ENCODE results near the gene TMEM223.
A peak's percentile ranks its signal among the peaks of the same experiment; 100 is the strongest.
"Not testable (repeated sequence)": the region's sequence is repeated elsewhere in the genome, so short reads cannot be mapped to it uniquely, and the experiment has no call there.

TMEM223 gene

GRCh38 chr11:62801071-62801470 is 9.3 kb upstream of the TMEM223 start:
- no peak for DNase-seq (ENCODE audit: low read depth)

- DNase-seq (ENCODE audit: low read depth): no peak
Measured at GRCh38 chr11:62799486-62799885, 7.7 kb upstream of the TMEM223 start.

DNA sequence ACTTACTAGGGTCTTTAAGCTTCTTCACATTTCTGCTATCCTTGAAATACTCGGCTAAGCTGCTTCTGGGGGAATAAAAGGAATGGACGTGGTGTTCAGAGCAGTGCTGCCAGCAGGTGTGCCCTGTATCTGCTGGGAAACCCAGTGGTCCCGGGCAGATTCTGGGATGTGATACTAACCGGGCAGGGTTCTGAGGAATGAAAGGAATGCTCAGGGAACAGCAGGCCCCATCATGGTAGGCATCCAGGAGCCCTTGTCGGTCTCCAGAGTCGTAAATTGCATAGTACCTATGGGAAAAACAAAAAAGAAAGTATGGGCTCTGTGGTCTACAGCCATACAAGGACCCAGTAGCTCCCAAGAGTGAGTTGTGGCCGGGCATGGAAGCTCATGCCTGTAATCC is 4.5 kb upstream of the TMEM223 start:
- no peak for DNase-seq (ENCODE audit: low read depth)

DNA sequence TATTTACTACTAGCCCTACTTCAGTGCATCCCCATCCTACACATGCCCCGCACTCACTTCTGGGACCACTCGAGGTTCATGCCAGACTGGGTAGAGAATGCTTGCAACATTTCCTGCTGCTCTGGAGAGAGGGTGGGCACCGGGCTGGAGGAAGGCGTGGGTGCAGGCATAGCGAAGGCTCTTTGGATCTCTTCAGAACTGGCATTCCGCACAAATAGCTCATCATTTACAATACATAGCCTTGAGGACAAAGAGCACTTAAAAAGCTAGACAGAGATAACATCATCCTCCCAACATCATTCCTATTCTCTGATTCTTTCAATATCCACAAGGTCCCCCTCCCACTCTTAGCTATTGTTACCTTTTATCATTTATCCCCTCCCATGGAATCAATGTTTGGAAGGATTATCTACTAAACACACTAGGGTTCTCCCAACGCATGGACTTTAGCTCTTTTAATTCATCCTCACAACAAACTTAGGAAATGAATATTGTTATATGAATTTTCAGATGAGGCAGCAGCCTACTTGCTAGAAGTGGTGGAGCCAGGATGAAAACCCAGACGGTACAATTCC is 2.5 kb upstream of the TMEM223 start:
- no peak for DNase-seq (ENCODE audit: low read depth)

- no peak for DNase-seq (ENCODE audit: low read depth)
Measured at GRCh38 chr11:62792202-62792575, 383 bp upstream of the TMEM223 start.

DNA sequence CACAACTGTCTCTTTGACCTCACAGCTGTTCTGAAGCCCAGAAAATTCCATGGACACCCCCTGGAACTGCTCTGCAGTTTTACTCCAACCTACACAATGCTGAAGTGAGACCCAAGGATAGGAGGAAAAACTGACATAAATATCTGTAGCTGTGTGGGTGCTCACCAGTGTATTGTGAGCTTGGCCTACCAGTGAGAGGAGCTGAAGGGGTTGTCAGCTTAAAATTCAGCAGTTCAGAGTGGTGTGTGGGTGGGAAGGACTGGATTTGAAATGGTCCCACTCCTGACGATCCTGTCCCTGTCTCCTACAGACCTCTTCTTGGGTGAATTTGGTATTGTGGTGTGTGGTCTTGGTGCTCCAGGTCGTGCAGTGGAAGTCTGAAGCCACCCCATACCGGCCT is 2.2 kb downstream of the TMEM223 start:
- DNase-seq (ENCODE audit: low read depth): no peak

DNA sequence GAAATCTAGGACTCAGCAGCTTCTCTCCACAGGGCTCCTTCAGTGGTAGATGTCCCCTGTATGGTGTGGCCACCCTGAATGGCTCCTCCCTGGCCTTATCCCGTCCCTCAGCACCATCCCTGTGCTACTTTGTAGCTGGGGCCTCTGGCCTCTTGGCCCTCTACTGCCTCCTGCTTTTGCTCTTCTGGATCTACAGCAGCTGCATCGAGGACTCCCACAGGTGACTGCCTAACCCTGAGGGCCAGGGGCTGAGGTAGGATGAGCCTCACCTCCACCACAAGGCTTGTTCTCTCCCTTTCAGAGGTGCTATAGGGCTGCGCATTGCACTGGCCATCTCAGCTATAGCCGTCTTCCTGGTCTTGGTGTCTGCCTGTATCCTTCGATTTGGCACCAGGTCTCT is 2.8 kb downstream of the TMEM223 start:
- no peak for DNase-seq (ENCODE audit: low read depth)

DNA sequence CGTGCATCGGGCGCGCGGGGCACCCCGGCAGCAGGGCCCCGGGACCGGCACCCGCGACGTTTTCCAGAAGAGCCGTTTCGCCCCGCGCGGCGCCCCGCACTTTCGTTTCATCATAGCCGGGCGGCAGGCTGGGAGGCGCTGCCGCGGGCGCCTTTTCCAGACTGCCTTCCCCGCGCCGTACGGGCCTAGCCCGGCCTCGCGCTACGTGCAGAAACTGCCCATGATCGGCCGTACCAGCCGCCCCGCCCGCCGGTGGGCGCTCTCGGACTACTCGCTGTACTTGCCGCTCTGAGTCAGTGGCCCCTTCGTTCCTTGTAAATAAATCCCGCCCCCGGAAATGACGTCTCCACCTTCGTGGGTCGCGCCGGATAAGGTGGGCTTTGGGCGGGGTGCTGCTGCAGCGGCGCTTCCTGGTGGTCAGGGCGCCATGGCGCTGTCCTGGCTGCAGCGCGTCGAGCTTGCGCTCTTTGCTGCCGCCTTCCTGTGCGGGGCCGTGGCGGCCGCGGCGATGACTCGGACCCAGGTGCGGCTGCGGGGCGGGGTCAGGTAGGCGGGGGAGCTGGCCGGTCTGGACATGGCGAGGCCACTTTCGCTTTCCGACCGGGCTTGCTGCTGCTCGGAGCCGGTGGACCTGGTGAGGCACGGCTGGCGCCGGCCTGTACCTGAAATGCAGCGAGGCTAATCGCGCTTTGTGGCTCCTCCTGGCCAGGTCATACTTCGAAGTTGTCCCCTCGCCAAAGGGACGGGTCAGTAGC is 4.6 kb downstream of the TMEM223 start, which contains the start of gene TMEM179B:
TMEM179B (plus strand) TSS at position 398 of the 755 bp plus-strand sequence; CDS start at position 428, 30 bp downstream.
- DNase-seq (ENCODE audit: low read depth): peak; percentile 95

- DNase-seq (ENCODE audit: low read depth): peak; percentile 75
Measured at GRCh38 chr11:62786318-62787004, 5.3 kb downstream of the TMEM223 start.

DNA sequence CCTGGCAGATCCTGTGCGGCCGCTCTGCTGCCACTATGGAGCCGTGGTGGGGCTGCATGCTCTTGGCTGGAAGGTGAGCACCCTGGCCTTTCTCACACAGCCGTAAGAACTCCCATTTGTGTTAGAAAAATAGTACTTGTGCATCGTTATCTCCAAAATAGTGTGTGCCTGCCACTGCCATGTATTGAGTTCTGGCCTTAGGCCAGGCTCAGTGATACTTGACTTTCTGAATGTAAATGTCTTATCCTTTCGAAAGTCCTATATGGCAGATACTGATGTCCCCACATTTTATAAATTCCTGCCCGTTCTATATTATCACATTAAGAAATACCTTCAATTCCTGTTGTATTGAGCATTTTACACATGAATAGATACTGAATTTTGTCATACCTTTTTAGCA is 9.1 kb downstream of the TMEM223 start:
- no peak for DNase-seq (ENCODE audit: low read depth)

DNA sequence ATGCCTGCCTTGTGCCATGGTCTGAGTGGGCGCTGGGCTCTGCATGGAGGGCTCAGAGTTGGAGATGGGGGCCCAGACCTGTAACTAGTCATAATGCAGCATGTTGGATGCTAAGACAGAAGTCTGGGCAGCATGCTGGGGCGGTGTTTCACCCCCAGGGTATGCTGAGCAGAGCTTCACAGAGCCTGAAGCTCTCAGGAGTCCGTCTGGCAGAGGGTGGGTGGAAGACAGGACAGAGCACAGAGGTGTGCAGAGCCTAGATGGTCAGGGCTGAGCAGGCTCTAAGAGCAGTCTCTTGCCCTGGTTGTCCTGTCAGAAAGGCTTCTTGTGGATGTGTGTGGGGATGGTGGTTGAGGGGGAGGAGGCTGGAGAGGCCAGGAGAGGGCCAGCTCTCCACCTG is 13.4 kb downstream of the TMEM223 start:
- no peak for DNase-seq (ENCODE audit: low read depth)

DNA sequence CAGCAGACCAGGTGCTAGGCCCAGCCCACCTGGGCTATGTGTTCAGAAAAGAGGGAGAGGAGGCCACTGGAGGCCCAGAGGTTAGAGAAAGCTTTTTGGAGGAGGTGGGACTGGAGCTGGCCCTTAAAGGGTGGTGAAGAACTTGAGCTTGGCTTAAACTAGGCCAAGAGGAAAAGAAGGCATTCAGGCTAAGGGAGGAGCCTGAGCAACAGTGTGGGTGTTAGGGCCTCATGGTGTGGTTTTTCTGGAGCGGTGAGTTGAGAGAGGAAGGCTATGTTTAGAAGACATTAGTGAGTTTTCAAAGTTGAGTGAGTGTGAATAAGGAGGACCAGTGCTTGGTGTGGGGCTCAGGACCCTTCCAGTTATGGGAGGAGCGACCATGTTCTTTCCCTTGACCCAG is 14.4 kb downstream of the TMEM223 start:
- DNase-seq (ENCODE audit: low read depth): no peak

GRCh38 chr11:62775646-62776045 is 16.2 kb downstream of the TMEM223 start:
- DNase-seq (ENCODE audit: low read depth): no peak

DNA sequence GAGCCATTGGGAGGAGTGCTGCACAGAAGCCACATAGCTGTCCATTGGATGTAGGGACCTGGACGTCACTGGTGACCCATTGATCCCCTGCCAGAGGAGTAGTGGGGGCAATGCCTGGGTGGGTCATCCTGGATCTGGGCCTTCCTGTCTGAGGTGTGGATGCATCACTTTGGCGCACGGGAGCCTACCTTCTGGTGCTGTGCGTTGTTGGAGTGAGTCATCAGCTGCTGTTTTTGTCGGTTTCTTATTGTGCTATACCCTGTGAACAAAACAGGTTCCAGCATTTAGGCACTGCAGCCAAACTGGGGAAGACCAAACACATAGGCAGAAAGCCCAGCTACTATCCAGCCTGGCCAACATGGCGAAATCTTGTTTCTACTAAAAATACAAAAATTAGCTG is 17.4 kb downstream of the TMEM223 start:
- DNase-seq (ENCODE audit: low read depth): no peak

GRCh38 chr11:62771144-62772021 is 20.4 kb downstream of the TMEM223 start, which contains the start of gene TAF6L:
Gene TAF6L, plus strand, starts transcription at chr11:62771396. Its CDS starts 4,388 bp downstream, at chr11:62775784.
- DNase-seq (ENCODE audit: low read depth): peak; percentile 84

GRCh38 chr11:62770778-62771143 is 21.0 kb downstream of the TMEM223 start:
- no peak for DNase-seq (ENCODE audit: low read depth)

DNA sequence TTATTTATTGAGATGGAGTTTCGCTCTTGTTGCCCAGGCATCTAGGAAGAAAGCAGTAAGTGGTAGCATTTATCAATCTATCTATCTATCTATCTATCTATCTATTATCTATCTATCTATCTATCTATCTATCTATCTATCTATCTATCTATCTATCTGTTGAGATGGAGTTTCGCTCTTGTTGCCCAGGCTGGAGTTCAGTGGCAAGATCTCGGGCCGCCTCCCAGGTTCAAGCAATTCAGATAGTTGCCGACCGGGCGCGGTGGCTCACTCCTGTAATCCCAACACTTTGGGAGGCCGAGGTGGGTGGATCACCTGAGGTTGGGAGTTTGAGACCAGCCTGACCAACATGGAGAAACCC is 31.0 kb downstream of the TMEM223 start:
- DNase-seq (ENCODE audit: low read depth): not testable (repeated sequence)

DNA sequence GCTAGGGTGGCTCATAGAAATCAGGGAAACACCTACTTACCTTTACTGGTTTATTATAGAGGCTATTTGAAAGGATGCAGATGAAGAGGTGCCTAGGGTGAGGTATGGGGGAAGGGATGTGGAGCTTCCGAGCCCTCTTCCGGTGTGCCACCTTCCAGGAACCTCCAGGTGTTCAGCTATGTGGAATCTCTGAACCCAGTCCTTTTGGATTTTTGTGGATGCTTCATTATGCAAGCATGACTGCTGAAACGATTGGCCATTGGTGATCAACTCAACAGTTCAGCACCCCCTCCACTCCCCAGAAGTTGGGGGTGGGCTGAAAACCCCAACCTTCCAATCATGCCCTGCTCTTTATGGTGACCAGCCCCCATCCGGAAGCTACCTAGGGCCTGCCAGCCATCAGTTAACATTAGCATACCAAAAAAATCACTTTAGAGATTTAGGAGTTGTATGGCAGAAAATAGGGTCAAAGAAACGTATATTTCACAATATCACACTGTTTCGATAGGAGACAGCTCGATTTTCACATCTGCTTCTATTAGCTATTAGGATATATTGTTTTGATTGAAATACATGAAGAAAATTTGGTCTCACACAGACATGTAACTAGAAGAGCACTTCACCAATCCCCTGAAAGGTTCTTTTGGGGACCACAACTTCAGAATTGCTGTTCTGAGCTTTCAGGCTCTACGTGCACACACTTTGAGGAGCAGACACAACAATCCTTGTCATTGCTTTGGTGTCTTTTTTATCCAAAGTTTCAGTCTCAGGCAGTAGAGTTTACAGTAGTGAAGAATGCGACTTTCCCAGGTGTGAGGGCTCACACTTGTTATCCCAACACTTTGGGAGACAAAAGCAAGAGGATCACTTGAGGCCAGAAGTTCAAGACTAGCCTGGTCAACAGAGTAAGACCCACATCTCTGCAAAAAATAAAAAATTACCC is 33.7 kb downstream of the TMEM223 start:
- DNase-seq (ENCODE audit: low read depth): no peak

GRCh38 chr11:62755086-62755615 is 36.7 kb downstream of the TMEM223 start:
- DNase-seq (ENCODE audit: low read depth): no peak

DNA sequence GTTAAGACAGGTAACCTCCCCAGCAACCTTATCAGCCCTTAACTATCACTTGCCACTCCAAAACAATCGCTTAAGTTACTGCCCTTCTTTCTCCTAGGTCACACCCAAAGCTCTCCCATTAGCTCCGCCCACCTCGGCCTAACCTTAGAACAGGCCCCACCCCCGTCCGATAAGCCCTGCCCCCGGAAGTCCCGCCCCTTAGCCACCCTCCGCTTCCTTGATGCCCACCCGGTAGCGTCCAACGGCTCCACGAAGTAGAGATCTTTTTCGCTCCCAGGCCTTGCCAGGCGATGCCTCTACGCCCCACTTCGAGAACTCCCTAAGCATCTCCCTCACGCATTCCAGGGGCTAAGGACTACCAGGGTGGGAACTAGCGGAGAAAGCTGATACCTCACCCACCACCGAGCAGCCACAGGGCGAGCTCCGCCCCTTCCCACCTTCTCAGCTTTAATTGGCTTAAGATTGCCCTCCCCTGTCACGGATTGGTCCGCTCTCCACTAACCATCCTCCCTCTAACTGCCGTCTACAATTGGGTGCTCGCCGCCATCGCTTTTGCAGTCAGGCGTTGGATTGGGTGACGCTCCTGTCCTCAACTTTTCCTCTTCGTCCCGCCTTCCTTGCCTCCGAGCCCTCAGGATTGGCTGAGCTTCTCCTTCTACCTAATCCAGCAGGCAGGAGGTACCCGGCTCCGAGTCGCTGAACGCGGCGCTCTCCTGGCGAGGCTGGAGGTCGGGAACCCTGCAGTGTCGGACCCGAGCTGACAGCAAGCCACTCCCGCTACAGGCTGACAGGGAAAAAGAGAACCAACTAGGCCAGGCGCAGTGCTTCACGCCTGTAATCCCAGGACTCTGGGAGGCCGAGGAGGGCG is 37.8 kb downstream of the TMEM223 start, which contains the start of gene ZBTB3:
ZBTB3 (minus strand) TSS at position 425 of the 868 bp plus-strand sequence. CDS start 496 bp downstream, outside the sequence.
- peak; percentile 95 for DNase-seq (ENCODE audit: low read depth)
